SU-DHL-6 (cell line): ENCODE results near the gene MPEG1.

Experiments
- H2AFZ ChIP-seq: fragments of 200-600 bp; sonication (generic); 2 replicates; pipeline ENCODE4 v1.6.1; 2014; ENCODE audit warnings: low read depth, mild to moderate bottlenecking, moderate library complexity, mixed read lengths, antibody characterized with exemption, low read length; ENCODE audit not compliant: severe bottlenecking
- H3F3A ChIP-seq: fragments of 200-600 bp; shearing (Covaris generic); 2 replicates; pipeline ENCODE4 v1.6.0; 2016; ENCODE audit warnings: antibody characterized with exemption, mild to moderate bottlenecking; ENCODE audit not compliant: insufficient read depth
- H3K27ac ChIP-seq: fragments of 200-600 bp; sonication (generic); 2 replicates; pipeline ENCODE4 v1.5.1; 2016; ENCODE audit warnings: low read depth, mild to moderate bottlenecking, low read length, moderate library complexity, mixed read lengths
- H3K27me3 ChIP-seq: fragments of 200-600 bp; sonication (generic), shearing (Covaris generic); 2 replicates; pipeline ENCODE4 v1.6.0; 2014; ENCODE audit warnings: mild to moderate bottlenecking, low read length
- H3K36me3 ChIP-seq: fragments of 200-600 bp; sonication (generic); 2 replicates; pipeline ENCODE4 v1.6.1; 2014; ENCODE audit warnings: mild to moderate bottlenecking, low read length, mixed read lengths
- H3K4me2 ChIP-seq: fragments of 300-600, 200-600 bp; shearing (Covaris generic), sonication (generic); 2 replicates; pipeline ENCODE4 v1.6.0; 2014; ENCODE audit warnings: low read length, low read depth, mild to moderate bottlenecking; ENCODE audit not compliant: poor library complexity, severe bottlenecking
- H3K4me3 ChIP-seq: fragments of 200-600 bp; sonication (generic); 2 replicates; pipeline ENCODE4 v1.5.1; 2014; ENCODE audit warnings: antibody characterized with exemption, low read length, mild to moderate bottlenecking, mixed read lengths; ENCODE audit not compliant: insufficient read depth, poor library complexity, severe bottlenecking
- H3K79me2 ChIP-seq: fragments of 200-600 bp; sonication (generic); 2 replicates; pipeline ENCODE4 v1.6.1; 2014; ENCODE audit warnings: mild to moderate bottlenecking, low read length, moderate library complexity; ENCODE audit not compliant: insufficient read depth
- H3K9ac ChIP-seq: fragments of 200-600 bp; sonication (generic); 2 replicates; pipeline ENCODE4 v1.7.0; 2014; ENCODE audit warnings: mild to moderate bottlenecking, low read length
- H3K9me2 ChIP-seq: fragments of 200-600 bp; sonication (generic); replicated peaks from 2 replicates; pipeline ENCODE4 v1.6.1; 2014; ENCODE audit warnings: low read length; ENCODE audit not compliant: insufficient read depth
- H3K9me3 ChIP-seq: fragments of 200-600 bp; sonication (generic); 2 replicates; pipeline ENCODE4 v1.6.1; 2014; ENCODE audit warnings: low read length, mixed read lengths; ENCODE audit not compliant: insufficient read depth
- H4K20me1 ChIP-seq: fragments of 200-600 bp; sonication (generic); 2 replicates; pipeline ENCODE4 v1.6.1; 2014; ENCODE audit warnings: low read depth, mild to moderate bottlenecking, antibody characterized with exemption, low read length, moderate library complexity, mixed read lengths
- CTCF ChIP-seq: fragments of 200-600 bp; sonication (generic); IDR thresholded peaks from one replicate; pipeline ENCODE4 v1.5.1; 2017; ENCODE audit warnings: antibody characterized with exemption, mild to moderate bottlenecking, low read length, moderate library complexity; ENCODE audit not compliant: insufficient read depth, poor library complexity, severe bottlenecking
- EZH2phosphoT487 ChIP-seq: fragments of 200-600 bp; sonication (generic), shearing (Covaris generic); conservative IDR thresholded peaks from 2 replicates; pipeline ENCODE4 v1.6.1; 2018; ENCODE audit warnings: mild to moderate bottlenecking, antibody characterized with exemption, low read length, moderate library complexity, mixed read lengths

The MPEG1 gene

GRCh38 chr11:59184691-59185339, 27.9 kb downstream of the MPEG1 start:
- H3K27ac ChIP-seq, result no peak overlapping the region
- no peaks in the 10 kb centered on the region for H3K27me3 ChIP-seq
- no peaks in the 10 kb centered on the region for H3K9me2 ChIP-seq
- H2AFZ ChIP-seq, result no peak overlapping the region
- TF ChIP-seq CTCF (no peak), EZH2phosphoT487 (no peak)
- no peak overlapping the region for H3K4me2 ChIP-seq
- no peak overlapping the region for H3K9ac ChIP-seq
- no peaks in the 10 kb centered on the region for H4K20me1 ChIP-seq
- no peaks in the 10 kb centered on the region for H3F3A ChIP-seq
- H3K36me3 ChIP-seq, result no peaks in the 10 kb centered on the region; the same call in 1 of the 2 replicates
- H3K4me3 ChIP-seq, result no peak overlapping the region
- no peaks in the 10 kb centered on the region for H3K79me2 ChIP-seq
- no peaks in the 10 kb centered on the region for H3K9me3 ChIP-seq

DNA sequence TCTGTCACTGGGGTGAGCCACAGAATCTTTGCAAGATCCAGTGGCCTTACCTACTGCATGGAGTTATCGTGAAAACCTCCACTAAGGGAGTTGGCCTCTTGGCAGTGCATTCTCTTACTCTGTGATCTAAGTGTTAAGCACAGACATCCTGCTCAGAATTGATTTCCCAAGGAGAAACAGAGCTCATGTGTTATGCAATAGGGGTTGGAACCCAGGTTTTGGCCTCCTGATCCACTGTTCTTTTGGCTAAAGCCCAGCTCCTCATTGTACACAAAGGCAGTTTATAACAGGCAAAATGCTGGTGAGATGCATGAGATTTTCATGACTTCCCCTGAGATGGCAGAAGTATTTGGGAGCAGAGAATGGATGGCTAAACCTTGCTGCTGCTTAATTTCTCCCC, 29.0 kb downstream of the MPEG1 start:
- H3K9ac ChIP-seq, result no peak overlapping the region
- H3K27ac ChIP-seq, result no peak overlapping the region
- no peaks in the 10 kb centered on the region for H3K27me3 ChIP-seq
- H2AFZ ChIP-seq, result no peak overlapping the region
- H3K9me2 ChIP-seq, result no peaks in the 10 kb centered on the region
- H3K4me3 ChIP-seq, result no peak overlapping the region
- TF ChIP-seq CTCF (no peak), EZH2phosphoT487 (no peak)
- H3K9me3 ChIP-seq, result peaks cover 9% of the 10 kb centered on the region; the same call in 1 of the 2 replicates
- no peaks in the 10 kb centered on the region for H4K20me1 ChIP-seq
- H3K4me2 ChIP-seq, result no peak overlapping the region
- no peaks in the 10 kb centered on the region for H3F3A ChIP-seq
- peaks cover 3% of the 10 kb centered on the region for H3K36me3 ChIP-seq
- no peaks in the 10 kb centered on the region for H3K79me2 ChIP-seq

GRCh38 chr11:59182457-59183151, 30.1 kb downstream of the MPEG1 start:
- no peaks in the 10 kb centered on the region for H4K20me1 ChIP-seq
- no peaks in the 10 kb centered on the region for H3K79me2 ChIP-seq
- H3K4me2 ChIP-seq, result no peak overlapping the region
- no peak overlapping the region for H3K9ac ChIP-seq
- H2AFZ ChIP-seq, result no peak overlapping the region
- no peak overlapping the region for H3K27ac ChIP-seq
- peaks cover 18% of the 10 kb centered on the region; the same call in 1 of the 2 replicates for H3K9me3 ChIP-seq
- no peaks in the 10 kb centered on the region for H3K9me2 ChIP-seq
- no peak for TF ChIP-seq EZH2phosphoT487
- peak; percentile 37 for TF ChIP-seq CTCF
- H3F3A ChIP-seq, result no peaks in the 10 kb centered on the region
- no peak overlapping the region for H3K4me3 ChIP-seq
- no peaks in the 10 kb centered on the region for H3K27me3 ChIP-seq
- H3K36me3 ChIP-seq, result peaks cover 3% of the 10 kb centered on the region
